HCT116 (cell line): ENCODE results near the gene GPR78. TPM values are rescaled to one million over a fixed set of nuclear protein-coding genes. Genes with fewer than 3 reads are reported as not detected.

ENCODE experiments used
- ATAC-seq: fragments of 200-7000 bp; cut with Tn5 transposase; 2 replicates; pipeline ENCODE4 v1.9.1; 2020; ENCODE audit warnings: mild to moderate bottlenecking, moderate library complexity
- BruUV-seq: library from RNA; stranded (reverse); fragments of 400-500 nt; replicated peaks from 2 replicates; lab custom pipeline; 2021; lab: Mats Ljungman, UMichigan
- CTCF ChIA-PET: fragments of 300-600 bp; sonication (Branson Sonifier 250); formaldehyde crosslinking; loops from one replicate; lab custom pipeline; 2021; ENCODE audit warnings: antibody characterized with exemption; lab: Charles Lee
- POLR2A ChIA-PET: fragments of 300-600, 350-600 bp; sonication (Branson Sonifier 250); formaldehyde crosslinking; loops from one replicate; lab custom pipeline; 2021; ENCODE audit warnings: antibody characterized with exemption; lab: Charles Lee
- RAD21 ChIA-PET, 2 experiments: fragments of 300-600 bp; sonication (Branson Sonifier 250); formaldehyde crosslinking; loops; one replicate each; lab custom pipeline; 2023; ENCODE audit warnings: low total read pairs in 2 of 2; ENCODE audit not compliant: uncharacterized antibody in 2 of 2, unreplicated experiment in 2 of 2, low non-redundant PET in 1 of 2; lab: Charles Lee
- DNase-seq: peaks from one replicate; pipeline ENCODE4 v3.0.0-alpha.2; 2010; ENCODE audit warnings: low read depth, low spot score
- H2AFZ ChIP-seq: fragments of 200-600 bp; shearing (Covaris generic), sonication (generic); 2 replicates; pipeline ENCODE4 v1.6.1; 2017; ENCODE audit warnings: low read depth, mixed run types, mixed read lengths, antibody characterized with exemption, low read length; ENCODE audit not compliant: poor library complexity, severe bottlenecking
- H3K27ac ChIP-seq: 2 replicates; pipeline ENCODE4 v1.5.1; 2012; ENCODE audit warnings: low read depth, low read length
- H3K27me3 ChIP-seq: fragments of 200-600 bp; sonication (generic); 2 replicates; pipeline ENCODE4 v1.6.1; 2016; ENCODE audit warnings: mixed run types, low read length, mixed read lengths; ENCODE audit not compliant: insufficient read depth
- H3K36me3 ChIP-seq, 2 experiments: fragments of 200-500 bp in 1 of 2; fragments of 200-600 bp in 1 of 2; sonication (Bioruptor generic) in 1 of 2; sonication (generic) in 1 of 2; 2 replicates each; pipeline versions ENCODE4 v1.5.1 to v1.6.1; 2014 to 2016; ENCODE audit warnings: low read length in 2 of 2, inconsistent platforms in 1 of 2, mixed read lengths in 1 of 2, mixed run types in 1 of 2; ENCODE audit not compliant: insufficient read depth in 2 of 2, control insufficient read depth in 1 of 2
- H3K4me1 ChIP-seq, 2 experiments: fragments of 200-600 bp in 1 of 2; sonication (generic) in 1 of 2; 2 replicates each; pipeline versions ENCODE4 v1.5.1 to v1.6.1; 2012 to 2017; ENCODE audit warnings: low read length in 2 of 2, inconsistent platforms in 1 of 2, mild to moderate bottlenecking in 1 of 2, mixed read lengths in 1 of 2, mixed run types in 1 of 2, moderate library complexity in 1 of 2; ENCODE audit not compliant: insufficient read depth in 2 of 2, control insufficient read depth in 1 of 2
- H3K4me2 ChIP-seq: fragments of 200-600 bp; sonication (generic); 2 replicates; pipeline ENCODE4 v1.6.1; 2017; ENCODE audit warnings: mixed run types, low read length, mixed read lengths
- H3K4me3 ChIP-seq, 2 experiments: fragments of 200-600 bp in 1 of 2; sonication (generic) in 1 of 2; replicated peaks in 1 of 2; 2 replicates each; pipeline ENCODE4 v1.5.1; 2011 to 2016; ENCODE audit warnings: low read length in 2 of 2, control low read depth in 1 of 2, low read depth in 1 of 2, mild to moderate bottlenecking in 1 of 2, mixed read lengths in 1 of 2, mixed run types in 1 of 2
- H3K79me2 ChIP-seq: fragments of 200-600 bp; sonication (generic); 2 replicates; pipeline ENCODE4 v1.6.1; 2017; ENCODE audit warnings: mild to moderate bottlenecking, mixed run types, low read length, moderate library complexity, mixed read lengths; ENCODE audit not compliant: insufficient read depth
- H3K9ac ChIP-seq: fragments of 200-600 bp; sonication (generic); 2 replicates; pipeline ENCODE4 v1.6.1; 2016; ENCODE audit warnings: low read length, mixed read lengths
- H3K9me2 ChIP-seq: fragments of 200-600 bp; sonication (generic), shearing (Covaris generic); 2 replicates; pipeline ENCODE4 v1.6.1; 2017; ENCODE audit warnings: mixed run types, mild to moderate bottlenecking, moderate library complexity; ENCODE audit not compliant: insufficient read depth
- H3K9me3 ChIP-seq, 2 experiments: fragments of 200-500 bp in 1 of 2; fragments of 200-600 bp in 1 of 2; sonication (Bioruptor generic) in 1 of 2; sonication (generic) in 1 of 2; 2 replicates each; pipeline ENCODE4 v1.6.1; 2014 to 2017; ENCODE audit warnings: low read length in 2 of 2, mixed read lengths in 2 of 2, inconsistent platforms in 1 of 2, low read depth in 1 of 2, mild to moderate bottlenecking in 1 of 2, mixed run types in 1 of 2, moderate library complexity in 1 of 2; ENCODE audit not compliant: control insufficient read depth in 1 of 2, insufficient read depth in 1 of 2
- H4K20me1 ChIP-seq: fragments of 200-600 bp; sonication (generic), shearing (Covaris generic); 2 replicates; pipeline ENCODE4 v1.6.1; 2017; ENCODE audit warnings: mixed run types, mild to moderate bottlenecking, moderate library complexity; ENCODE audit not compliant: insufficient read depth
- CBX3 ChIP-seq: IDR thresholded peaks from 2 replicates; pipeline ENCODE4 v1.6.1; 2012; ENCODE audit warnings: low read depth
- CEBPB ChIP-seq: IDR thresholded peaks from 2 replicates; pipeline ENCODE4 v1.6.1; 2012; ENCODE audit warnings: low read depth
- EGR1 ChIP-seq: IDR thresholded peaks from 2 replicates; pipeline ENCODE4 v1.6.1; 2012; ENCODE audit warnings: low read depth
- ELF1 ChIP-seq: IDR thresholded peaks from 2 replicates; pipeline ENCODE4 v1.6.1; 2012; ENCODE audit warnings: low read depth, borderline replicate concordance
- EZH2 ChIP-seq: fragments of 200-600 bp; sonication (generic); IDR thresholded peaks from 2 replicates; pipeline ENCODE4 v1.6.1; 2017; ENCODE audit warnings: antibody characterized with exemption, mixed run types
- EZH2phosphoT487 ChIP-seq: fragments of 200-600 bp; IDR thresholded peaks from 2 replicates; pipeline ENCODE4 v1.6.1; 2018; ENCODE audit warnings: antibody characterized with exemption, borderline replicate concordance
- FOSL1 ChIP-seq: IDR thresholded peaks from 2 replicates; pipeline ENCODE4 v1.6.1; 2012; ENCODE audit warnings: low read depth
- JUND ChIP-seq: IDR thresholded peaks from 2 replicates; pipeline ENCODE4 v1.6.1; 2012
- POLR2AphosphoS5 ChIP-seq: IDR thresholded peaks from 2 replicates; pipeline ENCODE4 v1.6.1; 2011; ENCODE audit warnings: mild to moderate bottlenecking, low read depth, low read length, moderate library complexity
- RAD21 ChIP-seq: IDR thresholded peaks from 2 replicates; pipeline ENCODE4 v1.6.1; 2012; ENCODE audit warnings: low read depth, mild to moderate bottlenecking
- SIN3A ChIP-seq: IDR thresholded peaks from 2 replicates; pipeline ENCODE4 v1.6.1; 2012; ENCODE audit warnings: low read depth
- SP1 ChIP-seq: IDR thresholded peaks from 2 replicates; pipeline ENCODE4 v1.6.1; 2012; ENCODE audit warnings: low read depth
- TCF7L2 ChIP-seq: IDR thresholded peaks from 2 replicates; pipeline ENCODE4 v1.7.0; 2011; ENCODE audit warnings: borderline replicate concordance, inconsistent platforms; ENCODE audit not compliant: insufficient read depth, insufficient read length; ENCODE audit errors: extremely low read depth
- YY1 ChIP-seq: IDR thresholded peaks from 2 replicates; pipeline ENCODE4 v1.6.1; 2011; ENCODE audit warnings: low read length, low read depth, moderate library complexity, mild to moderate bottlenecking; ENCODE audit not compliant: insufficient replicate concordance; ENCODE audit errors: extremely low read depth
- ZFX ChIP-seq: fragments of 450-650 bp; IDR thresholded peaks from 2 replicates; pipeline ENCODE4 v1.6.1; 2017
- ZNF274 ChIP-seq: fragments of 200-500 bp; sonication (Bioruptor generic); IDR thresholded peaks from 2 replicates; pipeline ENCODE4 v1.6.1; 2014; ENCODE audit warnings: mild to moderate bottlenecking, low read depth, low read length, inconsistent platforms
- intact Hi-C: fragments of 100-400 bp; cut with micrococcal nuclease; formaldehyde crosslinking; loops from 2 replicates; pipeline ENCODE4 v1.10.0; 2022
- total RNA-seq: library from RNA; stranded (reverse); gene quantifications from one replicate; pipeline ENCODE4 v1.2.1, GENCODE V29; 2021; ENCODE audit not compliant: unreplicated experiment
- TF ChIP-seq, protein P1 (sequence below), 3 experiments: fragments of 200-600 bp in 1 of 3; sonication (generic) in 1 of 3; IDR thresholded peaks in 2 of 3; conservative IDR thresholded peaks in 1 of 3; 2 replicates each; pipeline ENCODE4 v1.5.1; 2012 to 2017; ENCODE audit warnings: low read depth in 2 of 3, low read length in 2 of 3, antibody characterized with exemption in 1 of 3, borderline replicate concordance in 1 of 3, control low read depth in 1 of 3, mild to moderate bottlenecking in 1 of 3, mixed read lengths in 1 of 3, mixed run types in 1 of 3, moderate library complexity in 1 of 3; ENCODE audit not compliant: insufficient read depth in 1 of 3
- TF ChIP-seq, protein P2 (sequence below): IDR thresholded peaks from 2 replicates; pipeline ENCODE4 v1.6.1; 2012
- TF ChIP-seq, protein P3 (sequence below): IDR thresholded peaks from 2 replicates; pipeline ENCODE4 v1.6.1; 2012
- TF ChIP-seq, protein P4 (sequence below): IDR thresholded peaks from 2 replicates; pipeline ENCODE4 v1.6.1; 2012; ENCODE audit warnings: low read depth

GPR78 gene
- total RNA-seq, 1 experiment from 2014 or later, result not detected

DNA sequence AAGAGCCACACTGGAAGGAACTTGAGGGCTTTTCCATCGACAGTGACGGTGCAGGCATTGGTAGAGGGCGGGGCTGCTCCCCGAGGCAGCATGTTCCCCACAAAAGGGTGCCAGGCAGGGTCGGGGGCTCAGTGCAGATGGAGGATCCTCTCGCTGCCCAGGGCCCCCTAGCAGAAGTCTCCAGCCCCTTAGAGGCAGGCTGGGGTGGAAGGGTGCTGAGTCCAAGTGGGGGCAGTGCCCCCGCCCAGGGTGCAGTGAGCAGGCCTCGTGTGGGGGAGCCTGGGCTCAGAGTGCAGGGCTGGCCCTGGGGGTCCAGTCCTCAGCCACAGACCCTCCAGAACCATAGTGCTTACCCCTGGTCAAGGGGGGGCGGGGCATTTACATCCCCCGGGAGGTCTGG, 21.4 kb downstream of the GPR78 start:
- no peak overlapping the region for H3K9ac ChIP-seq
- H3K4me1 ChIP-seq, result peaks cover 11 to 17% of the 10 kb centered on the region in 2 experiments; a peak in 3 of 4 replicates
- no peak overlapping the region for H3K4me3 ChIP-seq
- ChIA-PET RAD21 (no interaction called here), CTCF (no interaction called here), POLR2A (no interaction called here)
- no peaks in the 10 kb centered on the region for H3K36me3 ChIP-seq
- H2AFZ ChIP-seq, result no peak overlapping the region
- intact Hi-C loops, result loop anchor here (10.0 kb wide), 1 partner anchor 283 kb away; no protein-coding TSS in a partner anchor
- ATAC-seq (no peak), DNase-seq (no peak)
- H3K9me2 ChIP-seq, result no peaks in the 10 kb centered on the region
- no peaks in the 10 kb centered on the region for H3K79me2 ChIP-seq
- TF ChIP-seq JUND (no peak), POLR2AphosphoS5 (no peak), TCF7L2 (no peak), CEBPB (no peak), ELF1 (no peak), CBX3 (no peak), SP1 (no peak), SIN3A (no peak), RAD21 (no peak), ZFX (no peak), EZH2phosphoT487 (no peak), EZH2 (no peak), EGR1 (no peak), FOSL1 (no peak), ZNF274 (no peak), YY1 (no peak)
- TF ChIP-seq, protein P1, sequence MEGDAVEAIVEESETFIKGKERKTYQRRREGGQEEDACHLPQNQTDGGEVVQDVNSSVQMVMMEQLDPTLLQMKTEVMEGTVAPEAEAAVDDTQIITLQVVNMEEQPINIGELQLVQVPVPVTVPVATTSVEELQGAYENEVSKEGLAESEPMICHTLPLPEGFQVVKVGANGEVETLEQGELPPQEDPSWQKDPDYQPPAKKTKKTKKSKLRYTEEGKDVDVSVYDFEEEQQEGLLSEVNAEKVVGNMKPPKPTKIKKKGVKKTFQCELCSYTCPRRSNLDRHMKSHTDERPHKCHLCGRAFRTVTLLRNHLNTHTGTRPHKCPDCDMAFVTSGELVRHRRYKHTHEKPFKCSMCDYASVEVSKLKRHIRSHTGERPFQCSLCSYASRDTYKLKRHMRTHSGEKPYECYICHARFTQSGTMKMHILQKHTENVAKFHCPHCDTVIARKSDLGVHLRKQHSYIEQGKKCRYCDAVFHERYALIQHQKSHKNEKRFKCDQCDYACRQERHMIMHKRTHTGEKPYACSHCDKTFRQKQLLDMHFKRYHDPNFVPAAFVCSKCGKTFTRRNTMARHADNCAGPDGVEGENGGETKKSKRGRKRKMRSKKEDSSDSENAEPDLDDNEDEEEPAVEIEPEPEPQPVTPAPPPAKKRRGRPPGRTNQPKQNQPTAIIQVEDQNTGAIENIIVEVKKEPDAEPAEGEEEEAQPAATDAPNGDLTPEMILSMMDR (IDR thresholded peaks at IDR 0.05 in 2 of 3, conservative IDR thresholded peaks at IDR 0.05 in 1 of 3; ENCODE audit: borderline replicate concordance in 1 of 3, insufficient read depth in 1 of 3, low read depth in 2 of 3, low read length in 2 of 3), result no peak
- TF ChIP-seq, protein P2, sequence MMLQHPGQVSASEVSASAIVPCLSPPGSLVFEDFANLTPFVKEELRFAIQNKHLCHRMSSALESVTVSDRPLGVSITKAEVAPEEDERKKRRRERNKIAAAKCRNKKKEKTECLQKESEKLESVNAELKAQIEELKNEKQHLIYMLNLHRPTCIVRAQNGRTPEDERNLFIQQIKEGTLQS, result no peak
- TF ChIP-seq, protein P3, sequence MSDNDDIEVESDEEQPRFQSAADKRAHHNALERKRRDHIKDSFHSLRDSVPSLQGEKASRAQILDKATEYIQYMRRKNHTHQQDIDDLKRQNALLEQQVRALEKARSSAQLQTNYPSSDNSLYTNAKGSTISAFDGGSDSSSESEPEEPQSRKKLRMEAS, result no peak
- TF ChIP-seq, protein P4, sequence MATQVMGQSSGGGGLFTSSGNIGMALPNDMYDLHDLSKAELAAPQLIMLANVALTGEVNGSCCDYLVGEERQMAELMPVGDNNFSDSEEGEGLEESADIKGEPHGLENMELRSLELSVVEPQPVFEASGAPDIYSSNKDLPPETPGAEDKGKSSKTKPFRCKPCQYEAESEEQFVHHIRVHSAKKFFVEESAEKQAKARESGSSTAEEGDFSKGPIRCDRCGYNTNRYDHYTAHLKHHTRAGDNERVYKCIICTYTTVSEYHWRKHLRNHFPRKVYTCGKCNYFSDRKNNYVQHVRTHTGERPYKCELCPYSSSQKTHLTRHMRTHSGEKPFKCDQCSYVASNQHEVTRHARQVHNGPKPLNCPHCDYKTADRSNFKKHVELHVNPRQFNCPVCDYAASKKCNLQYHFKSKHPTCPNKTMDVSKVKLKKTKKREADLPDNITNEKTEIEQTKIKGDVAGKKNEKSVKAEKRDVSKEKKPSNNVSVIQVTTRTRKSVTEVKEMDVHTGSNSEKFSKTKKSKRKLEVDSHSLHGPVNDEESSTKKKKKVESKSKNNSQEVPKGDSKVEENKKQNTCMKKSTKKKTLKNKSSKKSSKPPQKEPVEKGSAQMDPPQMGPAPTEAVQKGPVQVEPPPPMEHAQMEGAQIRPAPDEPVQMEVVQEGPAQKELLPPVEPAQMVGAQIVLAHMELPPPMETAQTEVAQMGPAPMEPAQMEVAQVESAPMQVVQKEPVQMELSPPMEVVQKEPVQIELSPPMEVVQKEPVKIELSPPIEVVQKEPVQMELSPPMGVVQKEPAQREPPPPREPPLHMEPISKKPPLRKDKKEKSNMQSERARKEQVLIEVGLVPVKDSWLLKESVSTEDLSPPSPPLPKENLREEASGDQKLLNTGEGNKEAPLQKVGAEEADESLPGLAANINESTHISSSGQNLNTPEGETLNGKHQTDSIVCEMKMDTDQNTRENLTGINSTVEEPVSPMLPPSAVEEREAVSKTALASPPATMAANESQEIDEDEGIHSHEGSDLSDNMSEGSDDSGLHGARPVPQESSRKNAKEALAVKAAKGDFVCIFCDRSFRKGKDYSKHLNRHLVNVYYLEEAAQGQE, result no peak
- BruUV-seq, result no TSS peak
- 0 out of 2 replicates have a peak, but pooled peaks cover 4% of the 10 kb centered on the region for H3K27me3 ChIP-seq
- no peak overlapping the region for H3K27ac ChIP-seq
- no peaks in the 10 kb centered on the region for H4K20me1 ChIP-seq
- H3K9me3 ChIP-seq, result no peaks in the 10 kb centered on the region
- no peak overlapping the region for H3K4me2 ChIP-seq
